GM19372 (cell line): ENCODE measurements around the gene SCNM1.
"Not testable (repeated sequence)": the region's sequence is repeated elsewhere in the genome, so short reads cannot be mapped to it uniquely, and the experiment has no call there.

Experiments used
- ATAC-seq: cut with Tn5 transposase; IDR thresholded peaks from one replicate; pipeline ENCODE4 v1.9.1; 2021; ENCODE audit warnings: mild to moderate bottlenecking, low read depth, moderate library complexity; ENCODE audit not compliant: unreplicated experiment

The SCNM1 gene

GRCh38 chr1:151146412-151147131, 19.4 kb upstream of the SCNM1 start, which contains the start of gene SEMA6C:
Gene SEMA6C (minus strand): TSS chr1:151146631. CDS start chr1:151142621, 4,010 bp downstream.
- peak; percentile 99 for ATAC-seq

GRCh38 chr1:151147132-151147503, 18.8 kb upstream of the SCNM1 start:
- no peak for ATAC-seq

GRCh38 chr1:151147665-151148064, 18.3 kb upstream of the SCNM1 start:
- no peak for ATAC-seq

GRCh38 chr1:151156515-151156819, 9.5 kb upstream of the SCNM1 start, which contains the start of gene TNFAIP8L2:
Gene TNFAIP8L2 (plus strand): TSS chr1:151156649. CDS start chr1:151158698, 2,049 bp downstream.
- ATAC-seq, result peak; percentile 69

GRCh38 chr1:151157067-151157531, 8.8 kb upstream of the SCNM1 start:
- no peak for ATAC-seq

GRCh38 chr1:151158326-151158725, 7.6 kb upstream of the SCNM1 start:
- no peak for ATAC-seq

GRCh38 chr1:151158751-151159251, 7.1 kb upstream of the SCNM1 start:
- ATAC-seq, result no peak

GRCh38 chr1:151159373-151159772, 6.6 kb upstream of the SCNM1 start:
- no peak for ATAC-seq

GRCh38 chr1:151164732-151165280, 1.1 kb upstream of the SCNM1 start:
- ATAC-seq, result no peak

- no peak for ATAC-seq
These were observed 635 bp upstream of the SCNM1 start for GRCh38 chr1:151165281-151165737.

GRCh38 chr1:151166505-151166956, 587 bp downstream of the SCNM1 start:
- no peak for ATAC-seq

- ATAC-seq, result no peak
These were observed 1.2 kb downstream of the SCNM1 start for GRCh38 chr1:151167116-151167515.

- no peak for ATAC-seq
These were observed 5.2 kb downstream of the SCNM1 start for GRCh38 chr1:151171190-151171589.

- no peak for ATAC-seq
These were observed 9.2 kb downstream of the SCNM1 start for GRCh38 chr1:151175041-151175741.

GRCh38 chr1:151175863-151176262, 9.9 kb downstream of the SCNM1 start, which contains the start of gene TMOD4:
Gene TMOD4 (minus strand): TSS chr1:151175981. CDS start chr1:151174875, 1,106 bp downstream.
- ATAC-seq, result no peak

- ATAC-seq, result no peak
These were observed 10.6 kb downstream of the SCNM1 start for GRCh38 chr1:151176514-151177045.

GRCh38 chr1:151184211-151184610, 18.3 kb downstream of the SCNM1 start:
- ATAC-seq, result no peak

GRCh38 chr1:151187205-151187604, 21.3 kb downstream of the SCNM1 start:
- ATAC-seq, result no peak

GRCh38 chr1:151188667-151189066, 22.7 kb downstream of the SCNM1 start:
- ATAC-seq, result not testable (repeated sequence)

- peak; percentile 95 for ATAC-seq
These were observed 23.9 kb downstream of the SCNM1 start, which contains the start of gene VPS72 for GRCh38 chr1:151189637-151190445. Gene VPS72 (minus strand): TSS chr1:151190197. CDS start chr1:151190121, 76 bp downstream.
